IMR-90 (cell line): Measurements from ENCODE around the gene OR51B4. TPM values are rescaled to one million over a fixed set of nuclear protein-coding genes. Genes with fewer than 3 reads are reported as not detected.
A peak's percentile ranks its signal among the peaks of the same experiment; 100 is the strongest.

ENCODE experiments used
- ATAC-seq: fragments of 200-7000 bp; cut with Tn5 transposase; 2 replicates; pipeline ENCODE4 v1.9.1; 2020; ENCODE audit warnings: low read depth, mild to moderate bottlenecking, moderate library complexity
- BruUV-seq: library from RNA; stranded (reverse); fragments of 400-500 nt; replicated peaks from 2 replicates; lab custom pipeline; 2021; lab: Mats Ljungman, UMichigan
- CTCF ChIA-PET: fragments of 300-600 bp; formaldehyde crosslinking; extraction: SDS; loops from one replicate; lab custom pipeline; 2021; ENCODE audit warnings: antibody characterized with exemption; lab: Yijun Ruan, JAX
- POLR2A ChIA-PET: fragments of 300-600 bp; sonication (Branson Sonifier 250); formaldehyde crosslinking; loops from one replicate; lab custom pipeline; 2022; ENCODE audit warnings: antibody characterized with exemption; ENCODE audit not compliant: unreplicated experiment; lab: Charles Lee
- DNase-seq: peaks from one replicate; pipeline ENCODE4 v3.0.0; 2013
- H2AFZ ChIP-seq: replicated peaks from 2 replicates; pipeline ENCODE3; 2013; ENCODE audit warnings: low read length, mild to moderate bottlenecking; ENCODE audit not compliant: poor library complexity
- H2AK5ac ChIP-seq: 2 replicates; pipeline ENCODE4 v1.6.1; 2013; ENCODE audit warnings: low read depth, low read length, inconsistent platforms
- H2AK9ac ChIP-seq: replicated peaks from 2 replicates; pipeline ENCODE3; 2013; ENCODE audit warnings: mild to moderate bottlenecking, low read depth, low read length, moderate library complexity; ENCODE audit not compliant: poor library complexity
- H2BK120ac ChIP-seq: 2 replicates; pipeline ENCODE4 v1.6.1; 2013; ENCODE audit warnings: low read depth, low read length, inconsistent platforms
- H2BK15ac ChIP-seq: 3 replicates; pipeline ENCODE4 v1.6.1; 2013; ENCODE audit warnings: low read depth, low read length, inconsistent platforms
- H2BK20ac ChIP-seq: 2 replicates; pipeline ENCODE4 v1.6.1; 2013; ENCODE audit warnings: low read depth, mild to moderate bottlenecking, inconsistent platforms, low read length, moderate library complexity
- H2BK5ac ChIP-seq: 2 replicates; pipeline ENCODE4 v1.6.1; 2013; ENCODE audit warnings: mild to moderate bottlenecking, low read depth, low read length, inconsistent platforms; ENCODE audit not compliant: poor library complexity, severe bottlenecking
- H3K14ac ChIP-seq: replicated peaks from 2 replicates; pipeline ENCODE4 v1.6.1; 2013; ENCODE audit warnings: low read depth, low read length, inconsistent platforms
- H3K18ac ChIP-seq: 2 replicates; pipeline ENCODE4 v1.6.1; 2013; ENCODE audit warnings: low read depth, low read length, control low read depth
- H3K23ac ChIP-seq: 2 replicates; pipeline ENCODE4 v1.6.1; 2013; ENCODE audit warnings: low read depth, low read length, inconsistent platforms
- H3K27ac ChIP-seq: 2 replicates; pipeline ENCODE4 v1.5.1; 2013; ENCODE audit warnings: mild to moderate bottlenecking, control low read depth, low read length; ENCODE audit not compliant: insufficient read depth
- H3K27me3 ChIP-seq: 2 replicates; pipeline ENCODE4 v1.6.1; 2013; ENCODE audit warnings: low read length; ENCODE audit not compliant: control insufficient read depth, insufficient read depth
- H3K36me3 ChIP-seq: 2 replicates; pipeline ENCODE4 v1.6.1; 2013; ENCODE audit warnings: low read length, mixed read lengths; ENCODE audit not compliant: control insufficient read depth, insufficient read depth
- H3K4ac ChIP-seq: 2 replicates; pipeline ENCODE4 v1.6.1; 2013; ENCODE audit warnings: low read depth, low read length, inconsistent platforms
- H3K4me1 ChIP-seq: 2 replicates; pipeline ENCODE4 v1.6.1; 2013; ENCODE audit warnings: low read length, mixed read lengths; ENCODE audit not compliant: control insufficient read depth, insufficient read depth
- H3K4me2 ChIP-seq: 2 replicates; pipeline ENCODE4 v1.6.1; 2013; ENCODE audit warnings: low read depth, mild to moderate bottlenecking, control low read depth, low read length, moderate library complexity
- H3K4me3 ChIP-seq: 2 replicates; pipeline ENCODE4 v1.5.1; 2013; ENCODE audit warnings: low read depth, mild to moderate bottlenecking, control low read depth, low read length, moderate library complexity; ENCODE audit not compliant: insufficient read depth
- H3K56ac ChIP-seq: 2 replicates; pipeline ENCODE4 v1.6.1; 2013; ENCODE audit warnings: low read length, inconsistent platforms; ENCODE audit not compliant: insufficient read depth; ENCODE audit errors: extremely low read depth
- H3K79me1 ChIP-seq, 2 experiments: 2 replicates each; pipeline ENCODE4 v1.6.1; 2013; ENCODE audit warnings: low read length in 2 of 2, inconsistent platforms in 1 of 2, low read depth in 1 of 2
- H3K9ac ChIP-seq: 2 replicates; pipeline ENCODE4 v1.6.1; 2013; ENCODE audit warnings: low read depth, low read length, control low read depth
- H3K9me1 ChIP-seq: 2 replicates; pipeline ENCODE4 v1.6.1; 2013; ENCODE audit warnings: low read length, inconsistent platforms; ENCODE audit not compliant: insufficient read depth
- H3K9me3 ChIP-seq: 2 replicates; pipeline ENCODE4 v1.6.1; 2013; ENCODE audit warnings: low read length; ENCODE audit not compliant: control insufficient read depth, insufficient read depth
- H4K20me1 ChIP-seq: 2 replicates; pipeline ENCODE4 v1.6.1; 2013; ENCODE audit warnings: low read length, inconsistent platforms; ENCODE audit not compliant: insufficient read depth
- H4K5ac ChIP-seq: 2 replicates; pipeline ENCODE4 v1.6.1; 2013; ENCODE audit warnings: mild to moderate bottlenecking, low read depth, low read length, control low read depth
- H4K8ac ChIP-seq, 2 experiments: 2 replicates each; pipeline ENCODE4 v1.6.1; 2013; ENCODE audit warnings: low read depth in 2 of 2, low read length in 2 of 2, control low read depth in 1 of 2, inconsistent platforms in 1 of 2
- H4K91ac ChIP-seq: 2 replicates; pipeline ENCODE4 v1.6.1; 2013; ENCODE audit warnings: low read depth, low read length, inconsistent platforms; ENCODE audit not compliant: insufficient read depth
- BHLHE40 ChIP-seq: fragments of 150-350 bp; IDR thresholded peaks from 2 replicates; pipeline ENCODE4 v1.6.1; 2016; ENCODE audit warnings: mild to moderate bottlenecking, low read depth, low read length
- CEBPB ChIP-seq: IDR thresholded peaks from 2 replicates; pipeline ENCODE4 v1.6.1; 2012; ENCODE audit warnings: low read depth, low read length, improper control_type of control experiment
- CHD1 ChIP-seq: IDR thresholded peaks from 2 replicates; pipeline ENCODE4 v1.6.1; 2012; ENCODE audit warnings: low read depth, low read length, improper control_type of control experiment
- CTCF ChIP-seq: conservative IDR thresholded peaks from 2 replicates; pipeline ENCODE4 v1.5.1; 2012; ENCODE audit warnings: mild to moderate bottlenecking, low read depth, low read length, improper control_type of control experiment
- FOS ChIP-seq: fragments of 150-350 bp; IDR thresholded peaks from 2 replicates; pipeline ENCODE4 v1.6.1; 2016; ENCODE audit warnings: low read depth, low read length
- MAFK ChIP-seq: IDR thresholded peaks from 2 replicates; pipeline ENCODE4 v1.6.1; 2012; ENCODE audit warnings: low read depth, low read length, improper control_type of control experiment
- MAZ ChIP-seq: IDR thresholded peaks from 2 replicates; pipeline ENCODE4 v1.6.1; 2012; ENCODE audit warnings: low read depth, mild to moderate bottlenecking, low read length, improper control_type of control experiment, moderate library complexity, borderline replicate concordance
- MXI1 ChIP-seq: IDR thresholded peaks from 2 replicates; pipeline ENCODE4 v1.6.1; 2012; ENCODE audit warnings: low read depth, mild to moderate bottlenecking, low read length, moderate library complexity, borderline replicate concordance
- NFE2L2 ChIP-seq: fragments of 150-350 bp; IDR thresholded peaks from 2 replicates; pipeline ENCODE4 v1.6.1; 2016; ENCODE audit warnings: low read depth, mild to moderate bottlenecking, low read length
- POLR2A ChIP-seq: IDR thresholded peaks from 2 replicates; pipeline ENCODE4 v1.6.1; 2012; ENCODE audit warnings: mild to moderate bottlenecking, low read depth, low read length
- RAD21 ChIP-seq: IDR thresholded peaks from 2 replicates; pipeline ENCODE4 v1.6.1; 2012; ENCODE audit warnings: low read length, improper control_type of control experiment
- RCOR1 ChIP-seq: IDR thresholded peaks from 2 replicates; pipeline ENCODE4 v1.6.1; 2012; ENCODE audit warnings: mild to moderate bottlenecking, low read length, improper control_type of control experiment; ENCODE audit not compliant: insufficient replicate concordance
- RFX5 ChIP-seq: IDR thresholded peaks from 2 replicates; pipeline ENCODE4 v1.8.0; 2012; ENCODE audit warnings: low read depth, mild to moderate bottlenecking, low read length, moderate library complexity
- SMC3 ChIP-seq: fragments of 150-350 bp; IDR thresholded peaks from 2 replicates; pipeline ENCODE4 v1.6.1; 2016; ENCODE audit warnings: low read depth, mild to moderate bottlenecking, antibody characterized with exemption, low read length, moderate library complexity
- WGBS, 2 experiments: methylation state at CpG; one replicate each; pipeline versions ENCODE4 v1.1.5 to v1.1.7; 2013; ENCODE audit warnings: missing lambda C conversion rate in 2 of 2; ENCODE audit not compliant: insufficient read length in 1 of 2; ENCODE audit errors: extremely low coverage in 2 of 2; 5-methylcytosine and 5-hydroxymethylcytosine counted together
- dilution Hi-C: fragments of 300-500 bp; cut with HindIII; formaldehyde crosslinking; loops from one replicate; pipeline ENCODE4 v1.14.3; 2018; ENCODE audit warnings: low sequenced_read_pairs; ENCODE audit not compliant: unreplicated experiment
- in situ Hi-C: fragments of 300-500 bp; cut with MboI; formaldehyde crosslinking; loops from 3 replicates; pipeline ENCODE4 v1.14.3; 2019; ENCODE audit warnings: low sequenced_read_pairs, inconsistent platforms, mixed read lengths
- intact Hi-C: fragments of 100-400 bp; cut with micrococcal nuclease; formaldehyde crosslinking; loops from 2 replicates; pipeline ENCODE4 v1.10.0; 2022
- polyA plus RNA-seq, 3 experiments: library from polyadenylated mRNA; depleted of rRNA; stranded (reverse); fragments of >200 nt; gene quantifications; 2 replicates each; pipeline ENCODE4 v1.2.3, GENCODE V29; 2012; ENCODE audit warnings: low replicate concordance in 1 of 3
- total RNA-seq: library from RNA; depleted of rRNA; stranded (reverse); fragments of >200 nt; gene quantifications from 2 replicates; pipeline ENCODE4 v1.2.3, GENCODE V29; 2012
- TF ChIP-seq, protein P1 (sequence below): fragments of 150-350 bp; IDR thresholded peaks from 2 replicates; pipeline ENCODE4 v1.6.1; 2016; ENCODE audit warnings: low read depth, mild to moderate bottlenecking, low read length, moderate library complexity, borderline replicate concordance
- TF ChIP-seq, protein P2 (sequence below): fragments of 150-350 bp; IDR thresholded peaks from 2 replicates; pipeline ENCODE4 v1.6.1; 2017; ENCODE audit warnings: mild to moderate bottlenecking, antibody characterized with exemption, low read length, low read depth

The OR51B4 gene
- total and polyA plus RNA-seq, 2 of the 4 experiments (the other 2 are of a cell fraction) = not detected

DNA sequence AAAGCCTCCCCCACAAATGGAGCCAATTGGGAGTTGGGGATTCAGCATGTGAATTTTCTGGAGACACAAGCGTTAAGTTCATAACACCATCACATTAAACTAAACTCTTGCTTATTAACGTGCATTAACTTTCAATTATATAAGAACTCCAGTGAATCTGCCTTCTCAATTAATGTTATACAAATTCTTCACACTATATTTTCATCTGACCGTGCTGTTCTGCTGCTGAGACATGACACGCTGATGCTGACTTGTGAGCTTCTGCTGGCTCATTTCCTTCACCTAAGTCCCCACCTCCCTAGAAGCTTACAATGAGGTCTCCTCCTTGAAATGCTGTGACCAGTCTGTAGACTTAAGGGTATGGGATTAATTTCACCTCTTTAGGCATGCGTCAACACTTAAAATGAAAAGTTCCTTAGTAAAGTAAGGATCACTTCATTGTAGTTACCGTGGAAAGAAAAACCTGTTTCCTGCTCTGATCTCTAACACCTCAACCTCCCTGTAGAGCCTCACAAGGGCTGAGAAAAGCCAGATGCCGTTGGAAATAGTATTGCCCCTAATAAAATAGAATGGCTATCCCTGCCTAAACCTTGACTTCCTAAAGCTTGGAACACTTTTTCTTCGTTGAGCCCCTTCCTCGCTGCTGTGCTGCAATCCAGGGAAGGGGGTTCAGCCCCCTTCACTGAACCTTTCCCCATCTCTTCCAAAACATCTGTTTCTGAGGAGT lies 49.4 kb downstream of the OR51B4 start:
- TF ChIP-seq RAD21 (no peak), BHLHE40 (no peak), NFE2L2 (no peak), CHD1 (no peak), CEBPB (no peak), FOS (no peak), MAZ (no peak), MXI1 (no peak), RFX5 (no peak), CTCF (no peak), POLR2A (no peak), SMC3 (no peak), RCOR1 (no peak), MAFK (no peak)
- TF ChIP-seq, protein P1, sequence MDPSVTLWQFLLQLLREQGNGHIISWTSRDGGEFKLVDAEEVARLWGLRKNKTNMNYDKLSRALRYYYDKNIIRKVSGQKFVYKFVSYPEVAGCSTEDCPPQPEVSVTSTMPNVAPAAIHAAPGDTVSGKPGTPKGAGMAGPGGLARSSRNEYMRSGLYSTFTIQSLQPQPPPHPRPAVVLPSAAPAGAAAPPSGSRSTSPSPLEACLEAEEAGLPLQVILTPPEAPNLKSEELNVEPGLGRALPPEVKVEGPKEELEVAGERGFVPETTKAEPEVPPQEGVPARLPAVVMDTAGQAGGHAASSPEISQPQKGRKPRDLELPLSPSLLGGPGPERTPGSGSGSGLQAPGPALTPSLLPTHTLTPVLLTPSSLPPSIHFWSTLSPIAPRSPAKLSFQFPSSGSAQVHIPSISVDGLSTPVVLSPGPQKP = no peak
- TF ChIP-seq, protein P2, sequence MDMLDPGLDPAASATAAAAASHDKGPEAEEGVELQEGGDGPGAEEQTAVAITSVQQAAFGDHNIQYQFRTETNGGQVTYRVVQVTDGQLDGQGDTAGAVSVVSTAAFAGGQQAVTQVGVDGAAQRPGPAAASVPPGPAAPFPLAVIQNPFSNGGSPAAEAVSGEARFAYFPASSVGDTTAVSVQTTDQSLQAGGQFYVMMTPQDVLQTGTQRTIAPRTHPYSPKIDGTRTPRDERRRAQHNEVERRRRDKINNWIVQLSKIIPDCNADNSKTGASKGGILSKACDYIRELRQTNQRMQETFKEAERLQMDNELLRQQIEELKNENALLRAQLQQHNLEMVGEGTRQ = no peak
- Histone ChIP-seq H4K91ac (no peak overlapping the region), H2AK5ac (no peak overlapping the region), H3K27me3 (no peaks in the 10 kb centered on the region), H2BK20ac (no peak overlapping the region), H2AFZ (no peak overlapping the region), H2BK15ac (0 out of 3 replicates have a peak overlapping the region, but pooled peaks have one; percentile 37), H3K9me1 (peaks cover 2% of the 10 kb centered on the region; the same call in 1 of the 2 replicates), H4K20me1 (no peaks in the 10 kb centered on the region), H4K5ac (no peak overlapping the region), H3K27ac (no peak overlapping the region), H3K9ac (no peak overlapping the region), H3K9me3 (no peaks in the 10 kb centered on the region), H3K4me1 (no peaks in the 10 kb centered on the region), H2AK9ac (no peak overlapping the region), H3K23ac (no peak overlapping the region), H2BK5ac (no peak overlapping the region), H3K36me3 (no peaks in the 10 kb centered on the region), H3K18ac (no peak overlapping the region; the same call in 1 of the 2 replicates), H3K4me3 (no peak overlapping the region), H3K79me1 (no peaks in the 10 kb centered on the region), H2BK120ac (no peak overlapping the region), H3K56ac (no peak overlapping the region), H3K14ac (no peak overlapping the region), H3K4me2 (no peak overlapping the region), H3K4ac (no peak overlapping the region), H4K8ac (no peak overlapping the region)
- ChIA-PET POLR2A (no interaction called here), CTCF (no interaction called here)
- intact Hi-C loops = no loop called here
- in situ Hi-C loops = no loop called here
- DNase-seq = no peak
- ATAC-seq = no peak
- dilution Hi-C loops = no loop called here
- WGBS, 2 experiments = 87% methylated on average over 3 of the region's 9 CpGs; no CpG with 5 or more reads in 1 of the 2 experiments
- BruUV-seq = no TSS peak
